Ammon's horn (tissue), 1 donor: ENCODE measurements around the gene FIBIN.
"Not testable (repeated sequence)": the region's sequence is repeated elsewhere in the genome, so short reads cannot be mapped to it uniquely, and the experiment has no call there.

Experiments used
- DNase-seq: peaks from one replicate; pipeline ENCODE4 v3.0.0-alpha.2; 2016; ENCODE audit warnings: low spot score

FIBIN gene

DNA sequence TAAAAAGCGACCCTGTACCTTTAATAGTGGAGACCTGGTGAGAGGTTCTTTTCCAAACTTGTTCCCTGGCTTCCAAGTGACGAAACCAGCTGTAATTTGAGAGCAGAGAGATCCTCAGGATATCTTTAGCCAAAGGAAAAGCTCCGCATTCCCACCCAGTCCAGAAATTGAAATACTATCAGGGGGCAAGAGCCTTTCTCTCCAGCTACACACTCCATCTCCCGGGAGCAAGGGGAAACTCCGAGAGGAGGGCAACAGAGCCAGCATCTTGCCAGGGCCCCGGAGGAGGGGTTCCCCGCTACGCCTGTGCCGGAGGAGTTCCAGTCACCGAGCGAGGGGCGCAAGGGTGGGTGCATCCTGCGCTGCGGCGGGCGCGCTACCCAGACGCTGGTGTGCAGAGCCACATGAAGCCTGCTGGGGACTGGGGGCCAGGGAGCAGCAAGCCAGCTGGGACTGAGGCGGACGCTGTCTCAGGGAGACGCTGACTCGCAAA is at the start of gene FIBIN:
FIBIN (plus strand) TSS at position 148 of the 493 bp plus-strand sequence. CDS start 415 bp downstream, outside the sequence.
- peak; percentile 16 for DNase-seq

DNA sequence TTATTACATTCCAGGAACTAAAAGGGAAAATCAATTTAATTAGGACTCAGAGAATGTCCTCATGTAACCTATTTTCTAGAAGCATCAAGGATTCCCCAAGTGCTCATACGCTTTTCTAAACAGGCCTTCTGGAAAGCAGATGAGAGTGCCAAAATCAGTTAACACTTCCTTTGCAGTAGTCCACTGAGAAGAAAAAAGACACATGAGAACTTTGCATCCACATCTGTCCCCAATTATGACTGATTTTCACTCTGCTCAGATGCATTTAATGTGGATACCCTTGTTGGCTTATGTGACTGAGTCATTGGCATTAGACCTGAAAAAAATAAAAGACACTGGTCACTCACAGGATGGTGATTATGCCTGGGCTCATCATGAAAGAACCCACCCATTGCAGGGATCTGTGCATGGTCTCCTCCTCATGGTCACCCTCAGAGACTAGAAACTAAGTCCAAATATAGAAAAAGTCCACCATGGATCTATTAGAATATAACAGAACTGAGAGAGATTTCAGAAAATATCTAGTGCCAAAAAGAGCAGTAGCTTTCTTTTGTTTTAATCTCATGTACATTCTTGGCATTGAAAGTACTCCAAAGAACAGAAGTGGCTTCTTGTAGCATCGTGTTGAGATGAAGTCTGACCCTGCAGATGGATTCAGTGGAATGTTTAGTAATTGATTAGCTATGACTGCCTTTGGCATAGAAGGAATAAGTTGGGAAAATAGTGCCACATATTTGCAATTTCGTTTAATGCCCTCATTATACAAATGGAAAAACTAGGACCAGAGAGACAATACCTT is 48.8 kb upstream of the FIBIN start:
- no peak for DNase-seq

DNA sequence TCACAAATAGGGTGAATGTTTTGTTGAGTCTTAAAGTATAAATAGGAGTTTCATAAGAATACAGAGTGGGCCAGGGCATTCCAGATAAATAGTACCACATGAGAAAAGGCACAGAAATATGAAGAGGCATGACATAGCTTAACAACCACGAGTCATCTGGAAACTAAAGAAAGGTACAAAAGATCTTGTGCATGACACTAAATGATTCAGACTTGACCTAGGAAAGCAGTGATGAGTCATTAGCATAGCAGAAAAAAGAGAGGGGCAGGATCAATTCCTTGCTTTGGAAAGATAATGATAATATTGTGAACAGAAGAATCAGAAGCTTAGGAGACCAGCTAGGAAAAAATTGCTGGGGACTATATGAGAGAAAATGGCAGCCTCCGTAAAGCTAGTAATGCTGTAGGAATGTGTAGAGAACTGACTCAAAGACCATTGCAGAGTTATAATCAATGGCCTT is 47.6 kb upstream of the FIBIN start:
- no peak for DNase-seq

DNA sequence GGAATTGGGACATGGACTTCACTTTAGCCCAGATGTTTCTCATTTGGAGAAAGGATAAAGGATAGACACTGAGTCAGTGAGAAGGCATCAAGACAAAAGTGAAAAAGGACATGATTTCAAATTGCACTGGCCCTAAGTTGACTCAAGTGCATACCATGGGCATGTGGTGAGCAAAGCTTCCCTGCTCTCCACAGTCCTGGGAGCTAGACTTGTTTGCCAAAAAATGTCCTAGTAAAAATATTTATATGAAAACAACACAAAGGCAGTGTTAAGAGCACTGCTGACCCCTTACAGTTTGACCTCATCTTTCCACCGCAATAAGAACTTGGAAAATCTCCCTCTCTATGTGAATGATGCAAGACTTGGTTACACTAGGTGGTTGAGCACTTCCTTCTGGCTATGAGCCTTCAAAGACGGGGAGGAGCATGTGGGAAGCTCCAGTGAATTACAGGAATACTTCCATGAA is 46.5 kb upstream of the FIBIN start:
- DNase-seq: no peak

DNA sequence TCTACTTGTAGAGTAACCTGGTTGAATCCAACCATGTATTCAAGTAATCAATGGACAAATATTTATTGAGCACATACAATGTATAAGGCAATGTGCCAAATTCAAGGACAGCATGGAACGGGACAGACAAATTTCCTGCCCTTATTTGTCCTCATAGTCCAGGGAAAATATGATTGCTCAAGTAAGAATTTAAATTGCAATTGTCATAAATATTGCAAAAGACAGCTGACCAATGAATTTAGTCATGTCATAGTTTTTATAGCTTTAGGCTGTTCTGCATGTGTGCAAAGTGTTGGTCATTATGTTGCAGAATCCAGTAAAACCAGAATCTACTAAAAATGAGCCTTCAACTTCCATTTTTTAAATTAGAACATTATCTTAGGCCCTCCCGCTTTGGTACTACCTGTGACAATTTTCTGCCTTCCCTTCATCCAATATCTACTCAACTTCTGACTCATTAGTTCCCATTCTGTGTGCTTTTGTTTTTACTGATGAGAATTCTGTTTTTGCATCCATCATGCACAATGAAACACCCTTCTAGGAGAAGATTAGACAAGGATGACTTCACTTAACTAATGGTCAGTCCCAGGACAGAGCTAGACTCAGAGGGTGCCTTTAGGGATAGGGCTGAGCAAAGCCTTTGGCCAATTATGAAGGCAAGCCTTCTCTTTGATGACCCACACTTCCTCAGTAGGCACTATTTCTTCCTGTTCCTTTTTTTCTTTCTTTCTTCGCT is 45.8 kb upstream of the FIBIN start:
- no peak for DNase-seq

DNA sequence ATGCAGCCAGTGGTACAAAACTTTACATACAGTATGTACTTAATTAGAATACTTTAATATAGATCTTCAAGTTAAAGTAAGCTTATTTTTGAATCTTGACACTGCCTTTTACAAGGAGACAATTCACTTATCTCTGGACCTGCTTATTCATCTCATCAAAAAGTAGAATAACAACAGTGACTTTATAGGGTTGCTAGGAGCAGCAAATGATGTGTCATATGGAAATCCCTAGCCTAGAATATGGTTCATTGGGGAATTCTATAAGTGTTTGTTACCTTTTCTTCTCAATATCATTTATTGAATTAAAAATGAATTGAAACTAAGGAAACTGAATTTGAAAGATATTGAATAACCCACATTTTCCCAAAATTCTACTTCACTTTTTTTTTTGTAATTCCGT is 45.0 kb upstream of the FIBIN start:
- DNase-seq: no peak

DNA sequence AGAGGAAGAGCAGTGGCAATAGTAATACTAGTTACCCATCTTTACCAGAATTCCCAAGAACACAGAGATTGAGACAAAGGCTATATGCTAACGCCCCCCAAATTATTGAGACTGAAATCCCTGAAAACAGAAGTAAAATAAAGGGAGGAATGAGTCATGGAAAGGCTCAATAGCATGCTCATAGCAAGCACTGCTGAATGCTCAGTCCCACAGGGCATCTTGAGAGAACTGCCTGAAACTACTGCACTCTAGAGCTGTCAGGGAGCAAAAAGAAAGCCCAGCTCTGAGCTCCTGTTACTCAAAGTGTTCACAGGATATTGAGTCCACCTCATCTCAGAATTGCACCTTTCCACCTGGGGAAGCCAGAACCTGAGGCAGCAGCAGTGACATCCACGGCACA is 44.1 kb upstream of the FIBIN start:
- no peak for DNase-seq

DNA sequence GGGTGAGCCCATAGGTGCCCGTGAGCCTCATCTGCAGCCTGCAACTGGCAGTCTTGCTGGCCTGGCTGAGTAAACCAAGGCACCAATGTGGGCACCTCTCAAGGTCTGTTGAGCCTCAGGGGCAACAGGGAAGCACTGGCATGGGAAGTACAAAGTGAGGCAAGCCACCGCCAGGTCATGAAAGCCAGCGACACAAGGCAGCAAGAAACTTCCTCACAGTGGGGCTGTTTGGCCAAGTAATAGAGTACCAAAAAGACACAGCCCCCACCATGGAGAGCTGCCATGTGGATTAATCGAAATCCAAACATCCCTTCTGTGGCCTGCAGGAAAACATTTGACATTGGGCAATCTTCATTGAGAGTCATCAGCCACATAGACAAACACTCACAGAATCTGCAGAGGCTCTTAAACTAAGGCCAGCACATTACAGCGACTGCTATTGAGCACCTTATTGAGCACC is 43.6 kb upstream of the FIBIN start:
- no peak for DNase-seq

DNA sequence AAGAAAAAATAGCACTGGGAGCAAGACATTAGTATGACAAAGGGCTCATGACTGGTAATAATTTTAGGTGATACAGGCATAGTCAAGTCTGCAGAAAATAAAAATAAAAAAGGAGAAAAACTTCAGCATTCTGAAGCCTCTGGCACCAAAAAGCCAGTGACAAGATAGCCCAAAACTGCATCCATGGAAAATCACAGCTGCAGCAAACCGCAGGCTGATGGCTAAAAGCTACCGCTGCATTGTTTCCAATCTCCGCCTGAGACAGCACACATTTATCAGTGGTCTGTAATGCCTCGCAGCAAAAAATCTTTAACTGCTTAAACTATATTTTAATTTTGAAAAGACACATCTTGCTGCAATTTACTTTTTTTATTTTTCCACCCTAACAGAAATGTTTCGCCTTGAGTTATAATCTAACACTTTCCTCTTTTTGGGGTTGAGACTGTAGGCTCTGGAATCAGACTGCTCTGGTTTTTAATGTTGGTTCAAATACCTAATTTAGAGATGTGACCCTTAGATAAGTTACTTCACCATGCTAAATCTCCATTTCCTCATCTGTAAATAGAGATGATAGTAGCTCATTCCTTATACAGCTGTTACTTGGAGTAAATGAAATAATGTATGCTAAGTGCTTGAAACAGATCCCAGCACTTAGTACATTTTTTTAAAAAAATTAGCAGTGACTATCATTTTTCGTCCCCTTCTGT is 42.0 kb upstream of the FIBIN start:
- no peak for DNase-seq

DNA sequence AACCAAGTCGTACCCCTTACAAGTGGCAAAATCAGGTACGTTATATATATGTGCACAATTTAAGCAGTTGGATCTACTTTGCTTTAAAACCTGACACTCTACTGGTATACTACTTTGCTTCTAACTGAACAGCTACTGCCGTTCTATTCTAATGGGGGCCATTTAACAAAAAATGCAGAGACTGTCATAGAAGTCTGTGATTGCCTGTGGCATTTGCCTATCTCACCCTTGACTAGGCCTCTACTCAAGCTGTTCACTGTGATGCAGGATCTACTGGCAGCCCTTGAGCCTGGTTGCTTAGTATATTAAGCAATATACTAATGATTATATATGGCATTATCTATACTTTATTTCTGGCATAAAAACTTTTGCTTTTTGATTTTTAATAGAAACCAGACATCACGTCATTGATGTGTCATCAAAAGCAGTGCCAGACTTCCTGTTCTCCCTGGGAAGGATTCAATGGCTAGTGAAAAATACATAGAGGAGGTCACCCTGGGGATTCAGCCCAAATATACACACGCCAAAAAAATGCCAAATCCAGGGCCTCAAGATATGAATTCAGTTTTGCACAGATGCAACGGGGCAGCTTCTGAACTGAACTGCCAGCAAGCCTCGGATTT is 40.0 kb upstream of the FIBIN start:
- no peak for DNase-seq

DNA sequence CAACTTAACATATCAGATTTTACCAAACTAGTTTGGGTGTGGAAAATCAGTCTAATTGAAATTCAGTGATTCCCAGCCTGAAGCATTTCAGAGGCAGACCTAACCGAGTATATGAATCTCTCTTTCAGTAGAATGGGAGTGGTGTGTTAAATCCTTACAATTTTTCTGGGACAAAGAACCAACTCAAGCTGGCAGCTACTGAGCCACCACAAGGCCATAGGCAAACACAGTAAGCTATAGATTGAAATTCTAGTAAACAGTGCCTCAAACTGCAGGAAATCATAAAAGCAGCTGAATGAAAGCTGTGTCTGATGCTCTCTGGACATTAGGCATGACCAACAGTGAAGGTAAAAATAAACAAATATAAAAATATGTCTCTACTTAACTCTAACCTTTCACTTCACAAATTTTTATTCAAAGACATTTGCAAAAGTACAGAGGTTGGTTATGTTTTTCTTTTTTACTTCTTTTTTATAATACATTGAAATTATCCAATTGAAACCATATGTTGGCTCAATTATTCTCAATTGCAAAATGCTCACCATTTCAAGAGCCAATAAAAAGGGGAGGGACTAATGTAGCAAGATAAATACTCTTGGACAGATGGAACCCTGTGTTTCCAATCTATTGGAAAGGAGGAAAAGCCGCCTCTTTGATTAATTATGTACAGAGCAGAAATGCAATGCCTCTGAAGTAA is 35.8 kb upstream of the FIBIN start:
- no peak for DNase-seq

DNA sequence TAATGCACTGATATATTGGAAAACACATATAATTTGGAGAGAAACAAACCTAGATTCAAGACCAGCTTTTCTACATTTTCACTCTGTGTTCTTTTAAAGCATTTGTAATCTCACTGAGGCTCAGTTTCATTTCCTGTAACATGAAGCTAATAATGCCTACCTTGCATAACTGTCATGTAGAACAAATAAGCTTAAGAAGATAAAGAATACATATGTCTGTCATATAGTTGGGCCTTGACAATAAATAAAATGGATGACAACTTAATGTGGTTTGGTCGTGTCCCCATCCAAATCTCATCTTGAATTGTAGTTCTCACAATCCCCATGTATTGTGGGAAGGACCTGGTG is 35.2 kb upstream of the FIBIN start:
- no peak for DNase-seq

DNA sequence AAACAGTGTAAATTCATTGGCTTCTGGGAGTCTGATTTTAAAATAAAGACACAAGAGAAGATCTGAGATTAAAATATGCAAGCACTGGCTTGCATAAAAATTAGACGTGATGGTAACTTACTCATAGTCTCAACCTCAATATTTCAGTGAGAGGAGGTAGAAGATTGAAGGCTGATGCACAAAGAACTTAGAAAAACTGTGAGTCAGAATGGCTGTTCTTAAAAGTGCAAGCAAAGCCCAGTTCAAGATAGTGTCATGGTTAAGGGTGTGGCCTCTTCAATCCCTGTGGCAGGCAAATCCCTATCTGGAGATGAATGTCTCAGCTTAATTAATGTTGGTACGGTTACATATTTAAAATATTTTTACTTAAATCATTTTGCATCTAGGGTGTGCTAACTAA is 33.6 kb upstream of the FIBIN start:
- DNase-seq: no peak

DNA sequence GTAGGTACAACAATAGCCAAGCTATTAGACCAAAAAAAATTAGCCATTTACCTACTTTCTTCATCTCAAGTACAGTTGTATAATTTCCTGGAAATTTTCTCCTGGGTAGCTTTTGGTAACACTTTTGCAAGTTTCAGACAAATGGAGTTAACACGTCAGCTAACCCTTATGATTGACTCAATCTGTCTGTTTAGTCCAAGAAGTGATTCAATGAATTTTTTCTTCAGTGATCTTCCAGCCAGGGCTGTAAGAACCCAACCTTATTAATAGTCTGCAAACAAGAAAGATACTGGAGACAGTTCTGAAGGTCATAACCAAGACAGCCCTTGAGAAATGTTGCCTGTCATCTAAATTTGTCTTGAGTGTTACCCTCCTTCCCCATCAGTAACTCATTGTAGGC is 30.1 kb upstream of the FIBIN start:
- no peak for DNase-seq

DNA sequence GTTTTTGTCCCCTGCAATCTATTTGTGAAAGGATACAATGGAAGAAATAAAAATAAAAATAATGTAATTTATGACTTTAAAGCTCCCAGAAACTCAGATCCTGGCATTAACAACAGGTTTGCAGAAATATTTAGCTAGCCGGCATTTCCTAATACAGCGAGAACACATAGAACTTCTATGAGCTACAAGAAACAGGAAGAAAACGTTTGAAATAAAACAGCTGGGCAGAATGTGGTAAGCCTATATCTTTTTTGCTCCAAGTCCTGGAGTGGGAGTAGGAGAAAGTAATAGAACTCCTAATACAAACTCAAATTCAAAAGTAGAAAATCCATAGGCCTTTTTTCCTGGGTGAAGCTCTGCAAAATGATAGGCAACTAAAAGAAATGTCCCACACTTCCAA is 29.6 kb upstream of the FIBIN start:
- DNase-seq: no peak

DNA sequence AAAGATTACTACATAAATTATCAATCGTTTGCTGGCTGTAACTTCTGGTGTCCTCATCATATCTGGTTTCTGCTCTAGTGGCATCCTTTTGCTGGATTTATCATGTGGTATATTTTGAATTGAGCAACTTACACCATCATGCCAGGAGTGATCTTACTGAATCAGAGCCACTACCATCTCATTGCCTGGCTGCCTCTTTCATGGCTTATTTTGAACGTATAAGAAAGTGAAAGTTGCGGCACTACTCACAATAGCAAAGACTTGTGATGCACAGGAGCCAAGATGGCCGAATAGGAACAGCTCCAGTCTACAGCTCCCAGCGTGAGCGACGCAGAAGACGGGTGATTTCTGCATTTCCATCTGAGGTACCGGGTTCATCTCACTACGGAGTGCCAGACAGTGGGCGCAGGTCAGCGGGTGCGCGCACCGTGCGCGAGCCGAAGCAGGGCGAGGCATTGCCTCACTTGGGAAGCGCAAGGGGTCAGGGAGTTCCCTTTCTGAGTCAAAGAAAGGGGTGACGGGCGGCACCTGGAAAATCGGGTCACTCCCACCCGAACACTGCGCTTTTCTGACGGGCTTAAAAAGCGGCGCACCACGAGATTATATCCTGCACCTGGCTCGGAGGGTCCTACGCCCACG is 28.9 kb upstream of the FIBIN start:
- DNase-seq: not testable (repeated sequence)

DNA sequence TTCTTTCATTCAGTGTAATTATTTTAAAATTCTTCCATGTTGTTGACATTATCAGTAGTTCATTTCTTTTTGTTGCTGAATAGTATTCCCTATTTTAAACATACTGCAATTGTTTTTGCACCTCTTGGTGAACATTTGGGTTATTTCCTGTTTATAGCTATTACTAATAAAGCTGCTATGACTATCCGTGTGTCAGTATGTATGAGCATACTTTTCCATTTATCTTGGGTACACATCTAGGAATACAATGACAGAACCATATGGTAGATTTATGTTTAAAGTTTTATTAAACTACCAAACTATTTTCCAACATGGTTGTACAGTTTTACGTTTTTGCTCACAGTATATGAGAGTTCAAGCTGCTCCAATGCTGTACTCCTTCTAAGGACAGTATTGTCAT is 22.0 kb upstream of the FIBIN start:
- DNase-seq: no peak

DNA sequence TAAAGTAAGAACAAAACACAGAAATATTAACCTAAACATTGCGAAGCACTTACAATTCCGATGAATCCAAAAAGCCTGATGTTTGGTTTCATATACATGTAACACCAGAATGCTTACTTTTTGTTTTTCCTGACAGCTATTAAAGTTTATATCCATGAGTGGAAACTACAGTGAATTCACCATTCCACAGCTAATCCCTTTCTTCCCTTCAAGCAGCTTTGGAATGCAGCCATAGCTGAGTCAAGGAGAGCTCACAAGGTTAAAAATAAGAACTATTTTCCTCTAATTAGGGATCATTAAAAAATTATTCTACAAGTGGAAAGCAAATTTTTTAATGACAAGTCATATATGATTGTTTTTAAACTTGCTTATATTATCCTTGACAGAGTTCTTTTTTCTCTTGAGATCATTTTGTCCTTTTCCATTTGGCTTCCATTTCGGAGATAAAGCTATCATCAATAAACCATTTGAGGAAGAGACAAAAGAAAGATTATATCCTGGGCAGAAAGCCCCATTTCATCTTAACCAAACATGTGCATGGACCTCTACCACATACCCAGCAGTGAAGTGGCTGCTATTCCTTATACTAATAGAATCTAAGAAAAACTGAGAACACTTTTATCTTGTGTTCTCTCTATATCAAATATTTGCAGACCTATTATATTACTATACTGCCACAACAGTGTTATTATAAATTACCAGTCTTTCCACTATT is 19.7 kb upstream of the FIBIN start:
- DNase-seq: no peak

DNA sequence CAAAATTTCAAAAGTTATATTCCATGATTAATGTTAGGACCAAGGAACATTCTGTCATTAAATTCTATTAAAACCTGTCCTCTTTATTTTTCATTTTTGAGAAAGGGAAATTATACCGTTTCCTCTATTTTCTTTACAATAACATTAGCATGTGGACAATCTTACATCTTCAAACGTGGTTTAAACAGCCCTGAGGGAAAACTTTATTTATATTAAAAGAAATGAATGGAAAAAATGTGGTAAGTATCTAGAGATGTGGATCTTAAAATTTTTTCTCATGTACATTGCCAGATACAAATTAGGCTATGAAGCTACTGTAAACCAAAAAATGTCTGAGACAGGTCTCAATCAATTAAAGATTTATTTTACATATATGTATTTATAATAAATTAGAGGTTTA is 18.9 kb upstream of the FIBIN start:
- DNase-seq: no peak

DNA sequence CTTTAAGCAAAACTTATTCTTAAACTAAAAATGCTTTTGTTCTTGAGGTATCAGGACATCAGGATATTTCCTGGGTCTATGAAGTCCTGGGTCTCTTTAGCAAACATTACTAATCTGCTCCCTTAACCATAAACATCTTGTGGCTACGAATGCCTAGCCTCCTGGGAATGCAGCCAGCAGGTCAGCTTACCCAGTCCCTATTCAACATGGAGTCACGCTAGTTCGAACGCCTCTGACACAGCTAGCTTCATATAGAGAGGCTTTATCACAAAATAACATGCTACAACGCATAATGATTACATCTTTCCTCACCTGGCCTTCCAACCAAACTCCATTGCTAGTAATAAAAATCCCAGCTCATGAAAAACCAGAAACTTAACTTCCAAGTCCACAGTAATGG is 17.5 kb upstream of the FIBIN start:
- DNase-seq: no peak
